Natural killer cell (primary cell): Measurements from ENCODE around the gene ZMIZ2. TPM values are rescaled to one million over a fixed set of nuclear protein-coding genes. Genes with fewer than 3 reads are reported as not detected.
A peak's percentile ranks its signal among the peaks of the same experiment; 100 is the strongest.
"Not testable (repeated sequence)": the region's sequence is repeated elsewhere in the genome, so short reads cannot be mapped to it uniquely, and the experiment has no call there.

Source experiments
- ATAC-seq, 3 donors: fragments of 150-1000 bp in 2 of 3; fragments of 200-7000 bp in 1 of 3; cut with Tn5 transposase; 1 replicate in 1 of 3; 2 replicates in 2 of 3; pipeline ENCODE4 v1.10.0; 2021; ENCODE audit warnings: mild to moderate bottlenecking in 2 of 3, moderate library complexity in 2 of 3
- DNase-seq, 2 donors: peaks; one replicate each; pipeline versions ENCODE4 v3.0.0 to v3.0.0-alpha.2; 2013 to 2021; ENCODE audit warnings: mixed read lengths in 1 of 2
- H3K27ac ChIP-seq: one replicate; pipeline ENCODE4 v1.5.1; 2013; ENCODE audit warnings: mild to moderate bottlenecking, low read length
- H3K27me3 ChIP-seq: one replicate; pipeline ENCODE4 v1.6.1; 2013; ENCODE audit warnings: low read length; ENCODE audit not compliant: control insufficient read depth, insufficient read depth
- H3K36me3 ChIP-seq: one replicate; pipeline ENCODE4 v1.6.1; 2013; ENCODE audit warnings: low read length; ENCODE audit not compliant: control insufficient read depth, insufficient read depth
- H3K4me1 ChIP-seq: one replicate; pipeline ENCODE4 v1.6.1; 2013; ENCODE audit warnings: low read length; ENCODE audit not compliant: control insufficient read depth, insufficient read depth
- H3K4me3 ChIP-seq: one replicate; pipeline ENCODE4 v1.5.1; 2013; ENCODE audit warnings: low read length
- H3K9me3 ChIP-seq: one replicate; pipeline ENCODE4 v1.6.1; 2013; ENCODE audit warnings: low read length; ENCODE audit not compliant: control insufficient read depth, insufficient read depth
- H3K27ac Mint-ChIP-seq, 2 donors: one replicate each; pipeline ENCODE4 v1.8.0; 2022; ENCODE audit warnings: mild to moderate bottlenecking in 2 of 2, mixed read lengths in 2 of 2, moderate library complexity in 1 of 2
- H3K27me3 Mint-ChIP-seq, 2 donors: one replicate each; pipeline ENCODE4 v1.8.0; 2022; ENCODE audit warnings: low read depth in 2 of 2, mixed read lengths in 2 of 2
- H3K36me3 Mint-ChIP-seq: one replicate; pipeline ENCODE4 v1.8.0; 2022; ENCODE audit warnings: mixed read lengths
- H3K4me1 Mint-ChIP-seq, 2 donors: one replicate each; pipeline ENCODE4 v1.8.0; 2022; ENCODE audit warnings: mixed read lengths in 2 of 2
- H3K4me3 Mint-ChIP-seq: one replicate; pipeline ENCODE4 v1.8.0; 2022; ENCODE audit warnings: mild to moderate bottlenecking, moderate library complexity, mixed read lengths
- H3K9me3 Mint-ChIP-seq, 2 donors: one replicate each; pipeline ENCODE4 v1.8.0; 2022; ENCODE audit warnings: mixed read lengths in 2 of 2
- CTCF ChIP-seq: fragments of 200-600 bp; IDR thresholded peaks from one replicate; pipeline ENCODE4 v1.8.0; 2022; ENCODE audit warnings: antibody characterized with exemption
- WGBS: methylation state at CpG from one replicate; pipeline ENCODE4 v1.1.7; 2013; ENCODE audit warnings: missing lambda C conversion rate; ENCODE audit not compliant: insufficient coverage; 5-methylcytosine and 5-hydroxymethylcytosine counted together
- intact Hi-C: fragments of 100-400 bp; cut with micrococcal nuclease; formaldehyde crosslinking; loops from one replicate; pipeline ENCODE4 v1.14.2; 2022
- total RNA-seq, 4 donors: library from RNA; stranded (reverse); fragments of 120-200 nt in 1 of 4; gene quantifications; one replicate each; pipeline versions ENCODE4 v1.2.3 to v1.2.4, GENCODE V29; 2013 to 2022

Gene ZMIZ2
- total RNA-seq, 3 donors from 2014 or later (not counting 1 experiment from before 2014, with no cell fraction given), result 152 to 170 (median 167) TPM

- H3K36me3 Mint-ChIP-seq, result peaks cover 11% of the 10 kb centered on the region
- H3K4me3 Mint-ChIP-seq, result no peak overlapping the region
Observed at GRCh38 chr7:44801890-44802289, 53.2 kb downstream of the ZMIZ2 start.

GRCh38 chr7:44802418-44803025 lies 53.9 kb downstream of the ZMIZ2 start:
- Histone ChIP-seq H3K9me3 (no peaks in the 10 kb centered on the region), H3K4me1 (peaks cover 12% of the 10 kb centered on the region), H3K36me3 (peaks cover 54% of the 10 kb centered on the region), H3K27me3 (no peaks in the 10 kb centered on the region), H3K4me3 (no peak overlapping the region), H3K27ac (no peak overlapping the region)
- DNase-seq (no peak), ATAC-seq (no peak)
- intact Hi-C loops, result no loop called here
- Mint-ChIP-seq H3K4me3 (no peak overlapping the region), H3K27me3 (no peaks in the 10 kb centered on the region), H3K4me1 (peaks cover 20 to 23% of the 10 kb centered on the region in 2 donors), H3K9me3 (no peaks in the 10 kb centered on the region), H3K36me3 (peaks cover 11% of the 10 kb centered on the region), H3K27ac (peak overlapping the region; percentile 12 to 59)
- WGBS, result 90% methylated on average over 5 of the region's 5 CpGs
- no peak for TF ChIP-seq CTCF

More at GRCh38 chr7:44801890-44802289, 53.2 kb downstream of the ZMIZ2 start:
- DNase-seq (no peak), ATAC-seq (no peak)
- no peaks in the 10 kb centered on the region for H3K9me3 Mint-ChIP-seq
- no peak overlapping the region for H3K27ac ChIP-seq
- no peaks in the 10 kb centered on the region for H3K9me3 ChIP-seq
- no peak for TF ChIP-seq CTCF
- no peak overlapping the region for H3K4me3 ChIP-seq
- whole genome bisulfite sequencing, result 92% methylated on average over 5 of the region's 5 CpGs
- H3K36me3 ChIP-seq, result peaks cover 54% of the 10 kb centered on the region
- intact Hi-C loops, result no loop called here
- H3K4me1 Mint-ChIP-seq, result peaks cover 23 to 27% of the 10 kb centered on the region in 2 donors
- no peaks in the 10 kb centered on the region for H3K27me3 Mint-ChIP-seq
- H3K4me1 ChIP-seq, result peaks cover 12% of the 10 kb centered on the region
- no peaks in the 10 kb centered on the region for H3K27me3 ChIP-seq
- peak overlapping the region; percentile 59 to 96 for H3K27ac Mint-ChIP-seq

- H3K27ac ChIP-seq, H3K4me1 ChIP-seq, H3K4me3 Mint-ChIP-seq, H3K27me3 ChIP-seq, H3K9me3 ChIP-seq, ATAC-seq, H3K4me3 ChIP-seq, intact Hi-C loops, DNase-seq, H3K9me3 Mint-ChIP-seq, H3K27me3 Mint-ChIP-seq, H3K4me1 Mint-ChIP-seq: not testable (repeated sequence)
- WGBS, result 97% methylated on average over 10 of the region's 10 CpGs
- Mint-ChIP-seq H3K27ac (peak overlapping the region in 1 of 2 donors; percentile 58), H3K36me3 (peaks cover 11% of the 10 kb centered on the region)
- peaks cover 48% of the 10 kb centered on the region for H3K36me3 ChIP-seq
Observed at GRCh38 chr7:44803828-44804519, 55.3 kb downstream of the ZMIZ2 start.

GRCh38 chr7:44805950-44806349 lies 57.3 kb downstream of the ZMIZ2 start:
- Histone ChIP-seq H3K36me3 (peaks cover 32% of the 10 kb centered on the region), H3K9me3 (no peaks in the 10 kb centered on the region), H3K27me3 (no peaks in the 10 kb centered on the region), H3K4me3 (no peak overlapping the region), H3K27ac (no peak overlapping the region), H3K4me1 (no peaks in the 10 kb centered on the region)
- peaks cover 8% of the 10 kb centered on the region for H3K36me3 Mint-ChIP-seq
- no peaks in the 10 kb centered on the region for H3K27me3 Mint-ChIP-seq
- DNase-seq (no peak), ATAC-seq (no peak)
- intact Hi-C loops, result no loop called here
- H3K4me3 Mint-ChIP-seq, result no peak overlapping the region
- TF ChIP-seq CTCF, result no peak
- H3K27ac Mint-ChIP-seq, result no peak overlapping the region
- no peaks in the 10 kb centered on the region for H3K9me3 Mint-ChIP-seq
- peaks cover 0 to 7% of the 10 kb centered on the region in 2 donors for H3K4me1 Mint-ChIP-seq
- 98% methylated on average over 5 of the region's 5 CpGs for WGBS
